Eye (tissue), 1 donor: Measurements from ENCODE around the gene SH3BP2.

Experiments
- DNase-seq: peaks from one replicate; pipeline ENCODE4 v3.0.0-alpha.2; 2015

SH3BP2 gene

DNA sequence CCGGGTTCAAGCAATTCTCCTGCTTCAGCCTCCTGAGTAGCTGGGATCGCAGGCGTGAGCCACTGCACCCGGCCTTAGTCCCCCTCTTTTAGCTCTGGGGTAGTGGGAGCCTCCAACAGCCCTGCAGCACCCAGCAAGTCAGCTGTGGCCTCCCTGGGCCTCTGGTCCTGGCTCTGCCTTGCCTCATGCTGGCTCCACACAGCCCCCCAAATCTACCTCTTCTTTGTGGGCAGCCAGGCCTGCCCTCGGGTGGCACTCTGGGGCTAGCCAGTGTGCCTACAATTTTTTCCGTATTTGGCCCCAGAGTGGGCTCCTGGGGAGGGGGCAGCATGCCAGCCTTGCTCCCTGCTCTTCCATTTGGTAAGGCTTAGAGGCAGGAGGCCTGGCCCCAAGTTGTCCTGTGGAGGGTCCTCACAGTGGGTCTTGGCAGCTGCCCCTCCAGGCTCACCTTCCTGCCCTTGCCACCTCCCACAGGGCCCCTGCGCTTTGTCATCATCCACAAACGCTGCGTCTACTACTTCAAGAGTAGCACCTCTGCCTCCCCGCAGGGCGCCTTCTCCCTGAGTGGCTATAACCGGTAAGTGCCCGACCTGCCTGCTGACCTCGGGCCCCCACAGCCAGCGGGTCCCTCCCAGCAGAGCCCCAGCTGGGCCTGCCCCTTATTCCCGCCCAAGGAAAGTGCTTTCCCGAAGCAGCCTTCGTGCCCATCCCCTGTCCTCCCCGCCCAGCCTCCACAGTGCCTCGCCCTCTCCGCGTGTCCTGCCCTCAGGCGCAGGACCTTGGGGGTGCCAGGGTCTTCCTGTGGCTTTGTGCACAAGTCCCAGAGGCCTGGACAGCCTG lies 29.8 kb downstream of the SH3BP2 start:
- DNase-seq: no peak

DNA sequence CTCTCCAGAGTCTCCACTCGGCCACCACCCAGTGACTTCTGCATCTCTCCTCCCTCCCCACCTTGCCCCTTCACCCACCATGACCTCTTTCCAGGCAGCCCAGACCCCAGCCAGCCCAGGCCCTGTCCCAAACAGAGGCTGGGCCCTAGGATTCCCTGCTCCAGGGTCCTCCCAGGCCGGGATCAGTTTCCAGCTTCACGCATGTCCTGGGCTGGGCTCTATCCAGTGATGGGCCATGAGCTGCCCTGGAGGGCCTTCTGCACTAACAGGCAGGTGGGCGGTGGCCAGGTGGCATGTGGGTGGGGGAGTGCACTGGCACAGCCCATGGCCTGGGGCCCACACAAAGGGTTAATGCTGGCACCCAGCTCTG lies 30.4 kb downstream of the SH3BP2 start:
- no peak for DNase-seq

DNA sequence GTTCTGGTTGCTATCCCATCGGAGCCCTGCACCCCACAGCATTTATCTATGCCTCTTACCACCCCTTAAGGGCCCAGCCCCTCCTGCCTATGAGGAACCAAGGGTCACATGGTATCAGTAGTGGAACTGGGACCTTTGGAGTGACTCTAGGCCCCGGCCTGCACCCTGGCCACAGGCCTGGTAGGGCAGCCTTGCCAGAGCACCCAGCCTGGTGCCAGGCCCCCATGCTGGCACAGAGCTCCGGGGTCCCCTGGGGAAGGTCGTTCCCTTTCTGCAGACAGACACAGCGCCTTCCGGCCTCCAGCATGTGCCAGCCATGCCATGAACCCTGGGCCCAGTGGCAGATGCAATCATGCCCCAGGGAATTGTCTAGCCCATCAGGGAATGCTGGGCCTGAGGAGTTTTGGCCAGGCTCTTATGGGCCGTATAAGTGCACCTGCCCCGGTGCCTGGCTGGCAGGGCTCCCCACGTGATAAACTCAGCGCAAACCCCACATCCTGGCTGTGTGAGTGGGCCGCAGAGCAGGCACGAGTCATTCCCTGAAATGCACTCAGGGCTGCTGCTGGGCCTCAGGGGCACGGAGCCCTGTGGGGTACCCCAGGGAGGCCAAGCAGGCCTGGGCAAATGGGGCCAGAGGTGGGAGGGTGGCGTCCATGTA lies 30.9 kb downstream of the SH3BP2 start:
- DNase-seq: no peak

DNA sequence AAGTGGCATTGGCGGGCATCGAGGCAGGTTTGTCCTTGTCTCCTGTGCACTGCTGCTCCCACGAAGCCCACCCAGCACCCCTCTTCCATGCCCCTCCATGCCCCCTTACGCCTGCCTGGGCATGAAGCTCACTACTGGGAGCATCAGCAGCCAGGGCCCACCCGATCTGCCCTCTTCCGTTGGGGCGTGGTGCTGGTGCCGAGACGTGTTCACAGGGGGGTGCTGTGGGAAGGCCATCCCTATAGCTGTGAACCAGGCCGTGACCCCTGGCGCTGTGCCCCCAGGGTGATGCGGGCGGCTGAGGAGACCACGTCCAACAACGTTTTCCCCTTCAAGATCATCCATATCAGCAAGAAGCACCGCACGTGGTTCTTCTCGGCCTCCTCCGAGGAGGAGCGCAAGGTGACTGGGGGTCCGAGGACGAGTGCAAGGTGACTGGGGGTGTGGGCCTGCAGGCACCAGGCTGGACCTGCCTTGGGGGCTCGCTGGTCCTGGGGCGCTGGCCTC lies 31.5 kb downstream of the SH3BP2 start:
- no peak for DNase-seq

DNA sequence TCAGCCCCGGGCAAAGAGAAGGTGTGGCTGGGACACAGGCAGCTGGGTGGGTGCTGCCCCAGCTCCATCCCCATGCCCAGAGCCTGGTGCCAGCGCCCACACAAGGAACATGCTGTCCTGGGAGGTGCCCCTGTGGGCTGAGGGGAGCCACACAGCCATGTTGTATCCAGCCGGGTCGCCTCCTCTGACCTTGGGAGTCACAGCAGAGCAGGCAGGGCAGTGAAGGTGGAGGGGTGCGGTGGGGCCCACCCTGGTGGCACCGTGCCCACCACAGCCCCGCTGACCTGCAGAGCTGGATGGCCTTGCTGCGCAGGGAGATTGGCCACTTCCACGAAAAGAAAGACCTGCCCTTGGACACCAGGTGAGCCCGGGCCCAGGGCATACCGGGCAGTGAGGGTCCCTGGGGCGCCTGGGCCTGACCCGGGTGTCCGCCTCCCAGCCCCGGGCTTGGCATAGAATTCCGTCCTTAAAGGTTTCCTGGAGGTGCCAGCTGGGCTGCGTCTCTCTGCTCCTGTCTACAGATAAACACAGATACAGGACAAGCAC lies 32.0 kb downstream of the SH3BP2 start:
- DNase-seq: no peak

DNA sequence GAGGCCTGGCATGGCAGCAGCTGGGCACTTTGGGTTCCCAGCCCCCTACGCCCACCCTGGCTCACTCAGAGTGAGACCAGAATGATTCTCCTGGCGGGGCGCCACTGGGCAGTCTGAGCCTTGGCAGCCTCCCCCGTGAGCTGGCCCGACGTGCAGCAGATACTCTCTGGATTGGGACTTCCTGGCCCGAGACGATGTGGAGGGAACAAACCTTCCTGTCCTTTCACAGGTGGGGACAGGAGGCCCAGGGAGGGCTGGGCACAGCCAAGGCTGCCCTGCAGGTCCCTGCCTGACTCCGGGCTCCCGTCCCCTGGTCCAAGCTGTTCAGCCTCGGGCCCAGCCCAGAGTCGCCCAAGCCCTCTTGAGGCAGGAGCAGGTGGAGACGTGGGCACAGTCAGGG lies 32.9 kb downstream of the SH3BP2 start:
- no peak for DNase-seq

DNA sequence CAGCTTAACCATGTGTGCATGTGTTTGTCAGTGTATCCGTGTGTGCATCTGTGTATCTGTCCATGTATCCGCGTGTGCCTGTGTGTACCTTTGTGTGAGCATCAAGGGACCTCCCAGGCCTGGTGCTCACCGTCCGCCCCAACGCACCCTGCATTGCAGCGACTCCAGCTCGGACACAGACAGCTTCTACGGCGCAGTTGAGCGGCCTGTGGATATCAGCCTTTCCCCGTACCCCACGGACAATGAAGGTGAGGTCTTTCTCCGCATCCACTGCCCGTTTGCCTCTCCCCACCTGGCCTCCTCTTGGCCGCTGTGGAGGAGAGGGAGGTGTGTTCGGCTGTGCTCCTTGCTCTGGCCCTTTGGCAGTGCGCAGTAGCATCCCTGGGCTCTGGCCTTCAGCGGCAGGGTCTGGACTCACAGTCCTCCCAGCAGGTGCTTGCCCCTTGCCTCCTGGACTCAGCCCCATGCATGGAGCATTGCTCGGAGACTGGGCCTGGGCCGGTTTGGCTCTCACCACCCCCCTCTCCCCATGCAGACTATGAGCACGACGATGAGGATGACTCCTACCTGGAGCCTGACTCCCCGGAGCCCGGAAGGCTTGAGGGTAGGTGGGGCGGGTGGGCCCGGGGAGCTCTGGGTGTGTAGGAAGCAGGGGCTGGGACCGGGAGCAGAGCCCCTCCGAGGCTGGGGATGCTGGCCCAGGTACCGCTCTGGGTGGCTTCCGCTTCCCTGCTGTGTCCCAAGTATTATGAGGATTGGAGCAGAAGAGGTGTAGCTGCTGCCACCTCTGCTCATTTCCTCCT lies 34.4 kb downstream of the SH3BP2 start:
- DNase-seq: no peak

DNA sequence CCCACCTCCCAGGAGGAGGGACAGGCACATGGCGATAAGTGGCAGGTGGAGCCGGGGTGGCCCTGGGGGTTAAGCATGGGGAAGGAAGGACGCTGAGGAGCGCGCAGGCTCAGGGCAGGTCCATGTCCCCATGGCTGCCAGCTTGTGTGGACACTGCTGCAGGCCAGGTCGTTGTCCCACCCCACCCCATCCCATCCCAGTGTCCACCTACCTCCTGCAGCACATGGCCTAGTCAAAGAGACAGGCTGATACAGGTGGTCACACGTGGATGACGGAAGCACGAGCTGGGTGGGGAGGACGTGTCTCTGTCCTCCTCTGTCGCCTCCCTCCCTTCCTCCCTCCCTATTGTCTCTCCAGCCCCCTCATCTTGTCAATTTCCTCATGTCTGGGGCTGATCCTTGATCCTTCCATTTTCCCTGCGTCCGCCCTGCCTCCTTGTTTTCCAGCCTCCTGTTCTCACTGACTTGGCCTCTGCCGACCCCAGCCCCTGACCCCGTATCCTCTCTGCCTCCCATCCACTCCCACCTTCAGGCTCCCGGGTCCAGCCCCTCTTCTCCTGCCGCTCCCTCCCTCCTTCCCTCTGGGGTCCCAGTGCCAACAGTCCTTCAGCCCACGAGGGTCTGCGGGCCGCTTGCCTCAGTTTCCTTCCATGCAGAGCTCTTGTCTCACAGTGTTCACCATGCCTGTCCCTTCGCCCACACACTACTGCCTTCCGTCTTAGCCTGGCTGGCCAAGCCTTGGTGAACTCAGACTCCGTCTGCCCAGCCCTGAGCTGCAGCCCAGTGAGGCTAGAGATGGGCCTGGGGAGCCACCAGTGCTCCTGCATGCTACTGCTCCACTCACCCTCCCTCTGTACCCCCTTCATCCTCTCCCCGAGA lies 35.2 kb downstream of the SH3BP2 start:
- DNase-seq: no peak

DNA sequence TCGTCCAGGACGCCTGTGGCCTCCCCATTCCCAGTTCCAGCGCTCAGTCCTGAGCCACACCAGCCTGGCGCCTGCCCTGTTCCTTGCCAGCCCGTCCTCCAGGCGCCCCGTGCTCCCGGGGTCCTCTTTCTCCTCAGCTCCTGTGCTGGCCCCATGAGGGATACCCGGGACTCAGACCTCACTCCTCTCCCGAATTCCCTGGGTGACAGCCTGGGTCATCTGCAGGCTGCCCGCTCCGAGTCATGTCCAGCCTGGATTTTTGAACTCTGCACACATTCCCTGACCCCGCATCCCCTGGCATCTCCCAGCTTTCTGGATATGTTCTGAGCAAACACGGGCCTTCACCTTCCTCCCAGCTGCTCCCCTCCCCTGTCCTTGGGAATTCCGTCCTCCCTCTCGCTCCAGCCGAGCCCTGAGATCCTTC lies 35.9 kb downstream of the SH3BP2 start:
- DNase-seq: no peak

DNA sequence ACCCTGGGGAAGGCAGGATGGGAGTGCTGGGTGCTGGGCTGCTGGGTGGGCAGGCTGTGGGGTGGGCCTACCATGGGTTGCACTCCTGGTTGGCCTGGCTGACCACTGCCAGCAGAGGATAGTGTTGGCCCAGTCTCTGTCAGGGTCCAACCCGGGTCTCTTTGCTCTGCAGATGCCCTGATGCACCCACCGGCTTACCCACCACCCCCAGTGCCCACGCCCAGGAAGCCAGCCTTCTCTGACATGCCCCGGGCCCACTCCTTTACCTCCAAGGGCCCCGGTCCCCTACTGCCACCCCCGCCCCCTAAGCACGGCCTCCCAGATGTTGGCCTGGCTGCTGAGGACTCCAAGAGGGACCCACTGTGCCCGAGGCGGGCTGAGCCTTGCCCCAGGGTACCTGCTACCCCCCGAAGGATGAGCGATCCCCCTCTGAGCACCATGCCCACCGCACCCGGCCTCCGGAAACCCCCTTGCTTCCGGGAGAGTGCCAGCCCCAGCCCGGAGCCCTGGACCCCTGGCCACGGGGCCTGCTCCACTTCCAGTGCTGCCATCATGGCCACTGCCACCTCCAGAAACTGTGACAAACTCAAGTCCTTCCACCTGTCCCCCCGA lies 36.5 kb downstream of the SH3BP2 start:
- no peak for DNase-seq

DNA sequence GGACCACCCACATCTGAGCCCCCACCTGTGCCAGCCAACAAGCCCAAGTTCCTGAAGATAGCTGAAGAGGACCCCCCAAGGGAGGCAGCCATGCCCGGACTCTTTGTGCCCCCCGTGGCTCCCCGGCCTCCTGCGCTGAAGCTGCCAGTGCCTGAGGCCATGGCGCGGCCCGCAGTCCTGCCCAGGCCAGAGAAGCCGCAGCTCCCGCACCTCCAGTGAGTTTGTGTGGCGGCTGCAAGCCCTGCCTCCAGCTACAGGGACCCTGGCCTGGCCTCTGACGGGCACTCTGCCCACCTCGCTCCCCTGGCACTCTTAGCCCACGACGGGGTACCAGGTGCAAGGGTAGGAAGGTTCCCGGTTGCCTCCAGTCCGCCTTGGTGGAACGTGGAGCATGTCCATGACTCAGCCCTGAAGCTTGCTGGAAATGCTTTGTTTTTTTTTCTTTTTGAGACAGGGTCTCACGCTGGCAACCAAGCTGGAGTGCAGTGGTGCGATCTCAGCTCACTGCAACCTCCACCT lies 37.1 kb downstream of the SH3BP2 start:
- no peak for DNase-seq

DNA sequence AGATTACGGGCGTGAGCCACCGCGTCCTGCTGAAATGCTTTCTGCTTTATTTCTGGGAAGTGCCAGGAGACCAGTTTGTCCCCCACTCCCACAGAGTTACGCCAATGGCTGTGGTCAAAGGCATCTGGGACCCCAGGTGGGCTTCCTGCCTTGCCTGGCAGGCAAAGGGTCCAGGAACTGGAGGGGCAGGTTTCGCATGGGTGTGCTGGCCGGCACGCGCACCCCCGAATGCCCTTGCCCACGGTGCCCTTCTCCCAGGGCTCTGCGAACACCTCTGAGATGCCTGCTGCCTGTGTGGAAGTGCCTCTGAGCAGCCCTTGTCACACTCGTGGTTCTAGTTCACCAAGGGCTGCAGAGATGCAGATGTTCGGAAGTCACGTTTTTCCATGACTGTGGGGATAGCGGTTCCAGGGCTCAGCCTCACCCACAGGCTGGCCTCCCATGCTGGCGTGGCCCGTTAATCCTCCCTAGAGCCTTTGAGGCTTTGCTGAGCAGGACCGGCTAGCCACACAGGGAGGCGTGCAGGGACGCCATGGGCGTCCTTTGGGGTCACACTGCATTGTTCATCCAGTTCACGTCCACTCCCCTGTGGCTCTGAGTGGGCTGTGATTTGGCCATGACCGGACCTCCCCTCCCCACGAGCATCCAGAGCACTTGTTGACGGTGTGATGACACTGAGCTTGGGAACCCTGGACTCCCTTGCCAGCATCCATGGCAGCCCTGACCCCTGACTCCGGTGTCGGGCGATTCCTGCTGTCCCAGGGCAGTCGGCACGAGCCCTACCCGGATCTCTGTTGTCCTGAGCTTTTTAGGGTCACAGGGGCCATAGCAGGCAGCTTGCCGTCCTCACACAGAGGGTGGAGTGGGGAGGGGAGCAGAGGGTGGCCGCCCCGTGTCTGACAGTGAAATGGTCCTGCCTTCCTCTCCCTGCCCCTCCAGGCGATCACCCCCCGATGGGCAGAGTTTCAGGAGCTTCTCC lies 38.0 kb downstream of the SH3BP2 start:
- DNase-seq: no peak

DNA sequence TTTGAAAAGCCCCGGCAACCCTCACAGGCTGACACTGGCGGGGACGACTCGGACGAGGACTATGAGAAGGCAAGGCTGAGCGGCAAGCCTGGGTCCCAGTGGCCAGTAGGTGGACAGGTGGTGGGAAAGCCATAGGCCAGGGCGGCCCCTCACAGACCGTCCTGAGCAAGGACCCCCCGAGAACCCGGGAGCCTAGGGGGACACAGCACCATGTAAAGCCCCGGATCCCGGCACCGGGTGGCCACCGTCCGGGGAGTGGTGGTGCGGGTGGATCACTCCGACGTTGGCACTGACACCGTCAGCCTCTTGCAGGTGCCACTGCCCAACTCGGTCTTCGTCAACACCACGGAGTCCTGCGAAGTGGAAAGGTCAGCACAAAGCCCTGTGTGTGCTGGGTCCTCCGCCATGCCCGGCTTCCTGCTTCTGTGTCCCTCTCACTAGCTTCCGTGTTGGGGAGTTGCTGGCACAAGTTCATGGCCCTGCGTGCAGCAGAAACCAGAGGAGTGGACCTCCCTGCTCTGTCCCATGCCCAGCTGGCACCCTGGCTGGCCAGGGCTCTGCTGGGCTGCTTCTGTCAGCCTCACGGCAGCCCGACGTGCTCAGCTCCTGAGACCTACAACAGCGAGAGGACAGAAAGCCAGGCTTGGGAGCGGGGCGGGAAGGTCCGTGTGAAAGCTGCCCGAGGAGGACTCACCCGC lies 38.9 kb downstream of the SH3BP2 start:
- DNase-seq: no peak

DNA sequence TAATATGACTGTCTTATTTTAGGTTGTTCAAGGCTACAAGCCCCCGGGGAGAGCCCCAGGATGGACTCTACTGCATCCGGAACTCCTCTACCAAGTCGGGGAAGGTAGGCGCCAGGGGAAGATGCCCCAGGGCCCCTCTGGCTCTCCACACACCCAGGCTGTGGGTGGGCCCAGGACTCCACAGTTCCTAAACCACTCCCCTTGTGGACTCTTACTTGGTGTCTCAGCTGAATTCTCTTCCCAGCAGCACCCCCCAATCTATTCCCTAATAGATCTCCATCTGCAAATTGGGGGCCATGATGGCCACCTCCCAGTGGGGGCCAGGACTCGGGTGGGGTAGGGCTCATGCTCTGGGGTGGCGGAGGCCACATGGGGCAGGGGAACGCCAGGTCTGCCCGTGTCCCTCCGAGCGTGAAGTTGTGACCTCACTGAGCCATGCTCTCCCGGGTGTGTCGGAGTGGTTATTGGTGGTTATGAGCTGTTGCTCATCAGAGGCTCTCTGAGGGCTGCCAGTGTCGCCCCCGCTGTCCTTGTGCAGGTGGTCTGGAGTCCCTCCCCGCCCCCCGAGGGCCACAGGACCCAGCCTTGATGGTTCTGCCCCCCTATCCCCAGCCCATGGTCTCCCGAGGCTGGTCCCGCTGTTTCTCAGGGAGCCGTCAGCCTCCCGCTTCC lies 39.6 kb downstream of the SH3BP2 start:
- DNase-seq: no peak

DNA sequence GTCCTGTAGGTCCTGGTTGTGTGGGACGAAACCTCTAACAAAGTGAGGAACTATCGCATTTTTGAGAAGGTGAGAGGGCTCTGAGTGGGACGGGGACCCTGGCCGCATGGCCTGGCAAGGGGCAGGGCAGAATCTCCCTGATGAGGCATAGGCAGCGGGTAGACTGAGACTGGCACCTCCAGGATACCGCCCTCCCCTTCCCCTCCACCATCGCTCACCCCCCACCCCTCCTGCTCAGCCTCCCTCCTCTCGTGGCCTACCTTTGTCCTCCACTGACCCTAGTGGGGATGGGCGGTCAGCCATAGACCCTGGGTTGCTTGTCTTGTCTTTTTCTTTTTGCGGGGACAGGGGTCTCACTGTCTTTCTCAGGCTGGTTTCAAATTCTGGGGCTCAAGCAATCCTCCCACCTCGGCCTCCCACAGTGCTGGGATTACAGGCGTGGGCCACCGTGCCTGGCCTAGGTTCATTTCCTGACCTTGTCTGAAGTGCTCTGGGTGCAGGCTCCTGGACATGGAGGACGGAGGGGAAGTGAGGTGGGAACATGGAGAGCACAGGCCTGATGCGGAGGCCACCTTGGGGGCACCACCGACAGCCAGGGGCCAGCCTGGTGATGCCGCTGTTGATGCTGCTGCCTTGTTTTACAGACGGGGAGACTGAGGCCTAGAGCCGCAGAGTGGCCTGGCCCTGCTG lies 40.2 kb downstream of the SH3BP2 start:
- DNase-seq: no peak

DNA sequence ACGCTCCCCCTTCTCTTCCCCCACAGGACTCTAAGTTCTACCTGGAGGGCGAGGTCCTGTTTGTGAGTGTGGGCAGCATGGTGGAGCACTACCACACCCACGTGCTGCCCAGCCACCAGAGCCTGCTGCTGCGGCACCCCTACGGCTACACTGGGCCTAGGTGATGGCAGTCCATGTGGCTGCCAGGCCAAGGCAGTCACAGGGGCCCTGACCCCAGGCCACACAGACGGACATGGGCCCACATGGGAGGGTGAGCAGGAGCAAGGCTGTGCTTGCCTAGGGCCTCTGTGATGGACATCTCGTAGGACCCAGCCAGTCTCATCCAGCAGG lies 40.8 kb downstream of the SH3BP2 start:
- DNase-seq: no peak

DNA sequence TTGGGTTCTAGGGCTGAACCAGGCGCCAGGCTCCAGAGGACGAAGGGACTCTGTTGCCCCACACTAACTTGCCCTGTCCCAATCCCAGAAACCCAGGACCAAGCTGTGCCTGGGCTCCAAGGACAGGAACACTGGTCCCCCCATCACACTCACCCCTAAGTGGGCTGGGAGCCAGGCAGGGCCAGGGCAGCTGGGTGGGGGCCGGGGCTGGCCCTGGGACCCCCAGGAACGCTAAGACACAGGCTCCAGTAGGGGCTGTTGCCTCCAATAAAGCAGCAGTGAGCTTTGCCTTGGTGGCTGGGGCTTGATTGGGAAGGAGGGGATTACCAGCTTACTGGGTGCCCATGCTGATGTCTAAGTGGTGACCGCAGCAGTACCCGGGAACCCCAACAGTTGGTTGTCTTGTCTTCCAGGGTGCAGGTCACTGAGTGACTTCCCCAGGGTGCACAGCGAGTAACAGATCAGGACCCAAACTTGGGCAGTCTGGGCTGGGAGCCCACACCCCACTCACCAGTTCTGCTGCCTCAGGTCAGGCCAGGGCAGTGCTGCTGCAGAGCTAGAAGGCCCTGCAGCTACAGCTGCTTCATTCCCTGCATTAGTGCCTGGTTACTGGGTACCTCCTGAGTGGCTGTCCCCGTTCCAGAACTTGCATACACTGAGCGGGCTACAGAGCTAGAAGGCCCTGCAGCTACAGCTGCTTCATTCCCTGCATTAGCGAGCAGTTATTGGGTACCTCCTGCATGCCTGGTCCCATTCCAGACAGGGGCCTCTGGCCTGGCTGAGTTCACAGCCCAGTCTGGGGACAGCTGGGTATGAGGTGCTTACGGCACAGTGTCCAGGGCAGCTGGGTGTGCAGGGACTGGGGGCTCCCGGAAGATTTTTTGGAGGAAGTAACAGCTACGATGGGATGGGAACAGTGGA lies 41.4 kb downstream of the SH3BP2 start:
- no peak for DNase-seq
